ENCODE measurements around the gene ABAT. TPM values are rescaled to one million over a fixed set of nuclear protein-coding genes. Genes with fewer than 3 reads are reported as not detected.

ABAT gene
- total RNA-seq, 4 donors from 2014 or later = 0.55 to 1.9 (median 0.92) TPM

DNA sequence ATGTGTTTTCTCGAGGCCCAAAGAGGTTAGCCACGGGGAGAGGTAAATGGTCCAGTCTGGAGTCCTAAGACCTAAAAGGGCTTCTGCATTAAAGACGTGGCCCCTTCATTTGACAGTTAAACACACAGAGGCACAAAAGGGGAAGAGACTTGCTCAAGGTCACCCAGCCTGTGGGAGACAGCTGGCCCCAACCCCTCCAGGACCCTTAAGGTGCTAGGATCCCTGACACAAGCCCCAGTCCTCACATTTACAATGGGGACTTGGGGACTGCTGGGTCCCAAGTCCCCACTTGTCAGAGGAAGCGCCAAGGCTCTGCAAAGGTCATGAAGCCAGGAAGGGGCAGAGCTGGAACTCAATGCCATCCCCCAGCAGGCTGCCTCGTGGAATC lies 1.7 kb downstream of the ABAT start:
- H3K27ac ChIP-seq = no peak overlapping the region
- in situ Hi-C loops (cut with MboI; ENCODE audit: low sequenced_read_pairs in 4 of 4) (loop anchor here in 1 of 4 donors (10.0 kb wide), 1 partner anchor 119 kb away; the partner anchor contains the start of genes PMM2 and TMEM186), intact Hi-C loops (cut with DNase I; ENCODE audit: low total_unique reads) (no loop called here)
- H3K4me1 ChIP-seq = peaks cover 6 to 9% of the 10 kb centered on the region in 2 donors
- H3K9me3 ChIP-seq = no peaks in the 10 kb centered on the region
- no peaks in the 10 kb centered on the region for H3K36me3 ChIP-seq
- no peaks in the 10 kb centered on the region for H3K27me3 ChIP-seq
- ATAC-seq = no peak
- DNase-seq = no peak
- no peak for TF ChIP-seq POLR2A (IDR thresholded peaks at IDR 0.05)
- TF ChIP-seq, protein P1, sequence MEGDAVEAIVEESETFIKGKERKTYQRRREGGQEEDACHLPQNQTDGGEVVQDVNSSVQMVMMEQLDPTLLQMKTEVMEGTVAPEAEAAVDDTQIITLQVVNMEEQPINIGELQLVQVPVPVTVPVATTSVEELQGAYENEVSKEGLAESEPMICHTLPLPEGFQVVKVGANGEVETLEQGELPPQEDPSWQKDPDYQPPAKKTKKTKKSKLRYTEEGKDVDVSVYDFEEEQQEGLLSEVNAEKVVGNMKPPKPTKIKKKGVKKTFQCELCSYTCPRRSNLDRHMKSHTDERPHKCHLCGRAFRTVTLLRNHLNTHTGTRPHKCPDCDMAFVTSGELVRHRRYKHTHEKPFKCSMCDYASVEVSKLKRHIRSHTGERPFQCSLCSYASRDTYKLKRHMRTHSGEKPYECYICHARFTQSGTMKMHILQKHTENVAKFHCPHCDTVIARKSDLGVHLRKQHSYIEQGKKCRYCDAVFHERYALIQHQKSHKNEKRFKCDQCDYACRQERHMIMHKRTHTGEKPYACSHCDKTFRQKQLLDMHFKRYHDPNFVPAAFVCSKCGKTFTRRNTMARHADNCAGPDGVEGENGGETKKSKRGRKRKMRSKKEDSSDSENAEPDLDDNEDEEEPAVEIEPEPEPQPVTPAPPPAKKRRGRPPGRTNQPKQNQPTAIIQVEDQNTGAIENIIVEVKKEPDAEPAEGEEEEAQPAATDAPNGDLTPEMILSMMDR (IDR thresholded peaks at IDR 0.05 in 4 of 5, conservative IDR thresholded peaks at IDR 0.05 in 1 of 5) = no peak
- H3K4me3 ChIP-seq = no peak overlapping the region

DNA sequence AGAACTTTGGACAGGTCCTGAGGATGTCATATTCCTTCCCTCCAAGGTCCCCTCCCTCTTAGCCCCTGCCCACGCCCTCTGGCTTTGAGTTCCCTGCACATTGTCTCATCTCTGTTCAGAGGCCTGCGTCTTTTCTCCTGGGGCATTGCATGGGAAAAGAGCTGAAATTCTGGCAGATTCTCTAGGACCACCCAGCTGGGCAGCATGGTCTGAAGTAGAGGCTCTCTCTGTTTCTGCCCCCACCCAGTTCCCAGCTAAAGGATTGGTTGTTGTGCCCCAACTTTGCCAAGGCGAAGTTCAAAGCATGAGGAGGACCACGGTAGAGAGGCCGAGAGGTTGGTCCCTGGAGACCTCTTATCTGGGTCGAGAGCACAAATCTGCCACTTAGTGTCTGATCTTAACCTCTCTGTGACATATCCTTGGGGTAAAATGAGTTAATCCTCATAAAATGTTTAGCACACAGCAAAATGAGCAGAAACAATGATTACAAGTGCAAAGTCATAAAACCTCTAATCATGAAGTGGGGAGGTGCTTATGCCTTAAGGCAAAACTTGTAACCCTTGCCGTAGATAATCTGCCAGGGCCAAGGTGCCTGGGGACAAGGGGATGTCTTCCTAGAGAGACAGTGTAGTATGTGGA lies 2.4 kb downstream of the ABAT start:
- in situ Hi-C loops (cut with MboI; ENCODE audit: low sequenced_read_pairs in 4 of 4) = loop anchor here in 1 of 4 donors (10.0 kb wide), 1 partner anchor 118 kb away; the partner anchor contains the start of genes PMM2 and TMEM186
- intact Hi-C loops (cut with DNase I; ENCODE audit: low total_unique reads) = no loop called here
- TF ChIP-seq, protein P1 (IDR thresholded peaks at IDR 0.05 in 4 of 5, conservative IDR thresholded peaks at IDR 0.05 in 1 of 5) = no peak
- no peak for TF ChIP-seq POLR2A (IDR thresholded peaks at IDR 0.05)

DNA sequence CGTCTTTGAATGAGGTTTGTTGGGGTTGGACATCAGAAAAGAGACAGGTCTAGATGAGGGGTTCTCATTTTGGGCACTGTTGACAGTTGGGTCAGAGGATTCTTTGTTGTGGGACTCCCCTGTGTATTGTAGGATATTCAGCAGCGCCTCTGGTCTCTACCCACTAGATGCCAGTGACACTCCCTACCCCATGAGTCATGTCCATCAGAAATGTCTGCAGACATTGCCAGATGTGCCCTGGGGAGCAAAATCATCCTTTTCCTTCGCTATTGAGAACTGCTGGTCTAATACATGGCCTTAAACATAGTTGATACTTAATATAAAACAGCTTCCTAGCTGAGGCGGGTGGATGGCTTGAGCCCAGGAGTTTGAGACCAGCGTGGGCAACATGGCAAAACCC lies 3.1 kb downstream of the ABAT start:
- Histone ChIP-seq H3K36me3 (no peaks in the 10 kb centered on the region), H3K27ac (no peak overlapping the region), H3K4me1 (peaks cover 6 to 9% of the 10 kb centered on the region in 2 donors), H3K4me3 (no peak overlapping the region), H3K27me3 (no peaks in the 10 kb centered on the region), H3K9me3 (no peaks in the 10 kb centered on the region)
- no peak for TF ChIP-seq POLR2A (IDR thresholded peaks at IDR 0.05)
- TF ChIP-seq, protein P1 (IDR thresholded peaks at IDR 0.05 in 4 of 5, conservative IDR thresholded peaks at IDR 0.05 in 1 of 5) = no peak
- ATAC-seq = no peak
- intact Hi-C loops (cut with DNase I; ENCODE audit: low total_unique reads) (no loop called here), in situ Hi-C loops (cut with MboI; ENCODE audit: low sequenced_read_pairs in 4 of 4) (loop anchor here in 1 of 4 donors (10.0 kb wide), 1 partner anchor 117 kb away; the partner anchor contains the start of genes PMM2 and TMEM186)
- no peak for DNase-seq

More for the DNA sequence above, 2.4 kb downstream of the ABAT start:
- Histone ChIP-seq H3K4me1 (peaks cover 6 to 9% of the 10 kb centered on the region in 2 donors), H3K4me3 (no peak overlapping the region), H3K9me3 (no peaks in the 10 kb centered on the region), H3K27ac (no peak overlapping the region), H3K27me3 (no peaks in the 10 kb centered on the region), H3K36me3 (no peaks in the 10 kb centered on the region)
- DNase-seq = no peak
- no peak for ATAC-seq

DNA sequence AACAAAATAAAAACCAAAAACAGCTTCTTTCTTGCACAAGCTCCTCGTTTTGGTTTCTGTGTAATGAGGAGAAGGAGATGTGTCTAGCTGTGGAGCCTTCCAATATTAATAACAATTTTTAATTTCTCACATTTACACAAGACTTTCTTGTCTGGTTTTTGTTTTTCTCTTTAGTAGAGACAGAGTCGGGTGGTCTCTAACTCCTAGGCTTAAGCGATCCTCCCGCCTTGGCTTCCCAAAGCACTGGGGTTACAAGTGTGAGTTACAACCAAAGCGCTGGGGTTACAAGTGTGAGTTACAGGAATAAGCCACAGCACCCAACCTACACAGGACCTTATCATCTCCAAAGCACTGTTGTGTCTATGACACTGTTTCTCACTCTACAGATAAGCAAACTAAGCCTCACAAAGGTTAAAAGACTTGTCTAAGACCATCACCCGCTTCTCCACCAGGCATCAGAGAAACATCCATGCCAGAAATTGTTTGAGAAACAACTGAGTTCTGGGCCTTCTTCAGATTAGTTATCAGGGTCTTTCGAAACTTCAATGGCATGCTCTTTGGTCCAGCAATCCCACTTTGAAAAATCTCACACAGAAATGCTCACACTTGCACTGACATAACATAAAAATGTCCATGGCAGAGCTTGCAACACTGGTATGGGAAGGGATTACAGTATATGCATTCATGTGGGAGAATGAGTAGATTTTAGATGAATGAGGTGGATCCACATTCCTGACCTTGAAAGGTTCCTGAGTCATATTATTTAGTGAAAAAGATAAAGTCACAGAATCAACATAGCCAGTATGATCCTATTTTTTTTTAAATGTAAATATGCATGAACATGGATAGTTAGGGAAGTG lies 3.9 kb downstream of the ABAT start:
- TF ChIP-seq, protein P1 (IDR thresholded peaks at IDR 0.05 in 4 of 5, conservative IDR thresholded peaks at IDR 0.05 in 1 of 5) = no peak
- TF ChIP-seq POLR2A (IDR thresholded peaks at IDR 0.05) = no peak
- H3K9me3 ChIP-seq = no peaks in the 10 kb centered on the region
- peaks cover 6 to 9% of the 10 kb centered on the region in 2 donors for H3K4me1 ChIP-seq
- H3K4me3 ChIP-seq = no peak overlapping the region
- H3K27ac ChIP-seq = no peak overlapping the region
- ATAC-seq = no peak
- DNase-seq = no peak
- intact Hi-C loops (cut with DNase I; ENCODE audit: low total_unique reads) = no loop called here
- H3K36me3 ChIP-seq = no peaks in the 10 kb centered on the region
- in situ Hi-C loops (cut with MboI; ENCODE audit: low sequenced_read_pairs in 4 of 4) = loop anchor here in 1 of 4 donors (10.0 kb wide), 1 partner anchor 117 kb away; the partner anchor contains the start of genes PMM2 and TMEM186
- no peaks in the 10 kb centered on the region for H3K27me3 ChIP-seq

Measured in gastrocnemius medialis (tissue), 4 donors.